Measurements from ENCODE around the gene LY6G6D.

DNA sequence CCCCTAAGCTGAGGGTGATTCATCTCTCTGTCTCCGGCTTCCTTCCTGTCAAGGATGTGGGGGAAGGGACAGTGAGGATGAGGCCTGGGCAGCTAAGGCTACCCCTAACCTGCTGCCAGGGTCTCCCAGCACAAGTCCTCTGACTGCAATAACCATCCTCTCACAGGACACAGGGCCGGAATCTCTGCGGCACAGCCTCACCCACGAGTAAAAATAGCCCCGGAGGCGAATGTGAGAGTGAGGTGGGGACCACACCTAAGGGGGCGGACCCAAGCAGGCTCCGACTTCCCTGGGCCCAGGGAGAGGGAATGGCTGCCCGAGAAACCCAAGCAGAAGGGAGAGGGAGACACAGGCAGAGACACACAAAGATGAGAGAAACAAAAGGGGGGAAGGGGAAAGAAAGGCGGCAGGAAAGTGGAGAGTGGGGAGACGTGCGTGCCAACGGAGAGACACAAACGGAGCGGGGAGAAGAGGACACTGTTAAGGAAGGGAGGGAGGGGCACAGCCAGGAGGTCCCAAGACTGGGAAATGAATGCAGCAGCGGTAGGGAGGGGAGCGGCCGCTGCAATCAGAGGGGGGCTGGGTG, 19.8 kb downstream of the LY6G6D start:
- TF ChIP-seq, protein P1, sequence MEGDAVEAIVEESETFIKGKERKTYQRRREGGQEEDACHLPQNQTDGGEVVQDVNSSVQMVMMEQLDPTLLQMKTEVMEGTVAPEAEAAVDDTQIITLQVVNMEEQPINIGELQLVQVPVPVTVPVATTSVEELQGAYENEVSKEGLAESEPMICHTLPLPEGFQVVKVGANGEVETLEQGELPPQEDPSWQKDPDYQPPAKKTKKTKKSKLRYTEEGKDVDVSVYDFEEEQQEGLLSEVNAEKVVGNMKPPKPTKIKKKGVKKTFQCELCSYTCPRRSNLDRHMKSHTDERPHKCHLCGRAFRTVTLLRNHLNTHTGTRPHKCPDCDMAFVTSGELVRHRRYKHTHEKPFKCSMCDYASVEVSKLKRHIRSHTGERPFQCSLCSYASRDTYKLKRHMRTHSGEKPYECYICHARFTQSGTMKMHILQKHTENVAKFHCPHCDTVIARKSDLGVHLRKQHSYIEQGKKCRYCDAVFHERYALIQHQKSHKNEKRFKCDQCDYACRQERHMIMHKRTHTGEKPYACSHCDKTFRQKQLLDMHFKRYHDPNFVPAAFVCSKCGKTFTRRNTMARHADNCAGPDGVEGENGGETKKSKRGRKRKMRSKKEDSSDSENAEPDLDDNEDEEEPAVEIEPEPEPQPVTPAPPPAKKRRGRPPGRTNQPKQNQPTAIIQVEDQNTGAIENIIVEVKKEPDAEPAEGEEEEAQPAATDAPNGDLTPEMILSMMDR (IDR thresholded peaks at IDR 0.05): no peak
- TF ChIP-seq, protein P2, sequence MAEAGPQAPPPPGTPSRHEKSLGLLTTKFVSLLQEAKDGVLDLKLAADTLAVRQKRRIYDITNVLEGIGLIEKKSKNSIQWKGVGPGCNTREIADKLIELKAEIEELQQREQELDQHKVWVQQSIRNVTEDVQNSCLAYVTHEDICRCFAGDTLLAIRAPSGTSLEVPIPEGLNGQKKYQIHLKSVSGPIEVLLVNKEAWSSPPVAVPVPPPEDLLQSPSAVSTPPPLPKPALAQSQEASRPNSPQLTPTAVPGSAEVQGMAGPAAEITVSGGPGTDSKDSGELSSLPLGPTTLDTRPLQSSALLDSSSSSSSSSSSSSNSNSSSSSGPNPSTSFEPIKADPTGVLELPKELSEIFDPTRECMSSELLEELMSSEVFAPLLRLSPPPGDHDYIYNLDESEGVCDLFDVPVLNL (CRISPR knock-in tag; IDR thresholded peaks at IDR 0.05; ENCODE audit: borderline replicate concordance, low read depth): no peak
- no peak for TF ChIP-seq PRRX2 (CRISPR knock-in tag; IDR thresholded peaks at IDR 0.05)
- TF ChIP-seq, protein P3, sequence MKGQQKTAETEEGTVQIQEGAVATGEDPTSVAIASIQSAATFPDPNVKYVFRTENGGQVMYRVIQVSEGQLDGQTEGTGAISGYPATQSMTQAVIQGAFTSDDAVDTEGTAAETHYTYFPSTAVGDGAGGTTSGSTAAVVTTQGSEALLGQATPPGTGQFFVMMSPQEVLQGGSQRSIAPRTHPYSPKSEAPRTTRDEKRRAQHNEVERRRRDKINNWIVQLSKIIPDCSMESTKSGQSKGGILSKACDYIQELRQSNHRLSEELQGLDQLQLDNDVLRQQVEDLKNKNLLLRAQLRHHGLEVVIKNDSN (CRISPR knock-in tag; IDR thresholded peaks at IDR 0.05): no peak
- TF ChIP-seq, protein P4, sequence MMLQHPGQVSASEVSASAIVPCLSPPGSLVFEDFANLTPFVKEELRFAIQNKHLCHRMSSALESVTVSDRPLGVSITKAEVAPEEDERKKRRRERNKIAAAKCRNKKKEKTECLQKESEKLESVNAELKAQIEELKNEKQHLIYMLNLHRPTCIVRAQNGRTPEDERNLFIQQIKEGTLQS (CRISPR knock-in tag; conservative IDR thresholded peaks at IDR 0.05): no peak; the same call in 1 of the 2 replicates

Measured in WTC11 (cell line).